ENCODE data around the gene AATK.
"Not testable (repeated sequence)": the region's sequence is repeated elsewhere in the genome, so short reads cannot be mapped to it uniquely, and the experiment has no call there.

DNA sequence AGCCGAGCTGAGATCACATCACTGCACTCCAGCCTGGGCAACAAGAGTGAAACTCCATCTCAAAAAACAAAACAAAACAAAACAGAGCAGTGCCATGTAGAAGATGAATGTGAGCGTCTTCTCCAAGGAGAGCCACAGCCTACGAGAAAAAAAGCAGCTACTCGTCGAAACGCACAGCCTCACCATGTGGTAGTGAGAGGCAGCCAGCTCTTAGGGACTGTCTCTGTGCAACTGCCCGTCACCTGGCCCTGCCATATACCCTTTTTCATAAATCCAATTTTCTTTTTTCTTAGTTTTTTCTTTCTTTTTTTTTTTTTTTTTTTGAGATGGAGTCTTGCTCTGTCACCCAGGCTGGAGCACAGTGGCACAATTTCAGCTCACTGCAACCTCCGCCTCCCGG lies 12.0 kb downstream of the AATK start:
- TF ChIP-seq, protein P1, sequence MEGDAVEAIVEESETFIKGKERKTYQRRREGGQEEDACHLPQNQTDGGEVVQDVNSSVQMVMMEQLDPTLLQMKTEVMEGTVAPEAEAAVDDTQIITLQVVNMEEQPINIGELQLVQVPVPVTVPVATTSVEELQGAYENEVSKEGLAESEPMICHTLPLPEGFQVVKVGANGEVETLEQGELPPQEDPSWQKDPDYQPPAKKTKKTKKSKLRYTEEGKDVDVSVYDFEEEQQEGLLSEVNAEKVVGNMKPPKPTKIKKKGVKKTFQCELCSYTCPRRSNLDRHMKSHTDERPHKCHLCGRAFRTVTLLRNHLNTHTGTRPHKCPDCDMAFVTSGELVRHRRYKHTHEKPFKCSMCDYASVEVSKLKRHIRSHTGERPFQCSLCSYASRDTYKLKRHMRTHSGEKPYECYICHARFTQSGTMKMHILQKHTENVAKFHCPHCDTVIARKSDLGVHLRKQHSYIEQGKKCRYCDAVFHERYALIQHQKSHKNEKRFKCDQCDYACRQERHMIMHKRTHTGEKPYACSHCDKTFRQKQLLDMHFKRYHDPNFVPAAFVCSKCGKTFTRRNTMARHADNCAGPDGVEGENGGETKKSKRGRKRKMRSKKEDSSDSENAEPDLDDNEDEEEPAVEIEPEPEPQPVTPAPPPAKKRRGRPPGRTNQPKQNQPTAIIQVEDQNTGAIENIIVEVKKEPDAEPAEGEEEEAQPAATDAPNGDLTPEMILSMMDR (optimal IDR thresholded peaks at IDR 0.05 in 1 of 3, IDR thresholded peaks at IDR 0.05 in 1 of 3, conservative IDR thresholded peaks at IDR 0.05 in 1 of 3; ENCODE audit: extremely low read depth in 1 of 3, insufficient read depth in 2 of 3, low read length in 3 of 3): not testable (repeated sequence)
- TF ChIP-seq EZH2 (IDR thresholded peaks at IDR 0.05; ENCODE audit: low read length): not testable (repeated sequence)

Measured in keratinocyte (primary cell).